Transverse colon (tissue), 4 donors: ENCODE results near the gene GIPR. TPM values are rescaled to one million over a fixed set of nuclear protein-coding genes. Genes with fewer than 3 reads are reported as not detected.

Experiments
- DNase-seq: peaks from one replicate; pipeline ENCODE4 v3.0.0-alpha.2; 2019
- H3K27ac ChIP-seq, 4 donors: fragments of 200-600 bp; sonication (generic); 2 replicates each; pipeline ENCODE4 v1.5.1; 2016 to 2018; ENCODE audit warnings: inconsistent platforms in 4 of 4
- H3K27me3 ChIP-seq: fragments of 200-600 bp; sonication (generic); 2 replicates; pipeline ENCODE4 v1.5.1; 2017; ENCODE audit warnings: inconsistent platforms
- H3K36me3 ChIP-seq, 4 donors: fragments of 200-600 bp; sonication (generic); 2 replicates each; pipeline ENCODE4 v1.5.1; 2017 to 2019; ENCODE audit warnings: inconsistent platforms in 4 of 4
- H3K4me1 ChIP-seq, 4 donors: fragments of 200-600 bp; sonication (generic); 2 replicates each; pipeline ENCODE4 v1.5.1; 2017 to 2020; ENCODE audit warnings: inconsistent platforms in 4 of 4
- H3K4me3 ChIP-seq, 4 donors: fragments of 200-600 bp; sonication (generic); 1 replicate in 1 of 4; 2 replicates in 3 of 4; pipeline versions ENCODE4 v1.5.1 to v1.6.1; 2017 to 2019; ENCODE audit warnings: inconsistent platforms in 4 of 4
- H3K9me3 ChIP-seq, 2 donors: fragments of 200-600 bp; sonication (generic); 2 replicates each; pipeline ENCODE4 v1.5.1; 2017 to 2019; ENCODE audit warnings: inconsistent platforms in 2 of 2
- EP300 ChIP-seq: sonication (generic); formaldehyde crosslinking; IDR thresholded peaks from one replicate; pipeline ENCODE4 v1.6.1; 2017; ENCODE audit warnings: antibody characterized with exemption, low read depth
- POLR2A ChIP-seq: fragments of 450-650 bp; IDR thresholded peaks from one replicate; pipeline ENCODE4 v1.6.1; 2016; ENCODE audit warnings: antibody characterized with exemption, mild to moderate bottlenecking, moderate library complexity
- POLR2AphosphoS5 ChIP-seq, 3 donors: sonication (generic); formaldehyde crosslinking; IDR thresholded peaks; one replicate each; pipeline ENCODE4 v1.6.1; 2016; ENCODE audit warnings: antibody characterized with exemption in 3 of 3
- WGBS, 2 donors: methylation state at CpG; one replicate each; pipeline ENCODE4 v1.1.5; 2018; ENCODE audit warnings: low coverage in 1 of 2; 5-methylcytosine and 5-hydroxymethylcytosine counted together
- in situ Hi-C, 4 donors: fragments of 200-750 bp; cut with MboI; loops; one replicate each; pipeline versions ENCODE4 v1.15.0 to v1.15.1; 2017; ENCODE audit warnings: low sequenced_read_pairs in 3 of 4, low pct_ligation_motif_present in 1 of 4, low pct_unique_long_range_greater_than_20kb in 1 of 4
- intact Hi-C: fragments of 100-400 bp; cut with DNase I; formaldehyde crosslinking; loops from one replicate; pipeline ENCODE4 v1.15.1; 2023; ENCODE audit warnings: low total_unique reads
- total RNA-seq, 4 donors: library from RNA; depleted of rRNA; stranded (reverse); fragments of >200 nt; gene quantifications; one replicate each; pipeline ENCODE4 v1.1.0, GENCODE V29; 2016
- TF ChIP-seq, protein P1 (sequence below), 5 experiments: fragments of 200-600 bp in 3 of 5; fragments of 450-650 bp in 2 of 5; sonication (generic) in 3 of 5; IDR thresholded peaks; 1 replicate in 2 of 5; 2 replicates in 3 of 5; pipeline ENCODE4 v1.5.1; 2016 to 2017; ENCODE audit warnings: antibody characterized with exemption in 5 of 5, inconsistent platforms in 3 of 5, mild to moderate bottlenecking in 2 of 5, moderate library complexity in 1 of 5

Gene GIPR
- total RNA-seq, 4 donors from 2014 or later: 10.1 to 40.4 (median 14.1) TPM

DNA sequence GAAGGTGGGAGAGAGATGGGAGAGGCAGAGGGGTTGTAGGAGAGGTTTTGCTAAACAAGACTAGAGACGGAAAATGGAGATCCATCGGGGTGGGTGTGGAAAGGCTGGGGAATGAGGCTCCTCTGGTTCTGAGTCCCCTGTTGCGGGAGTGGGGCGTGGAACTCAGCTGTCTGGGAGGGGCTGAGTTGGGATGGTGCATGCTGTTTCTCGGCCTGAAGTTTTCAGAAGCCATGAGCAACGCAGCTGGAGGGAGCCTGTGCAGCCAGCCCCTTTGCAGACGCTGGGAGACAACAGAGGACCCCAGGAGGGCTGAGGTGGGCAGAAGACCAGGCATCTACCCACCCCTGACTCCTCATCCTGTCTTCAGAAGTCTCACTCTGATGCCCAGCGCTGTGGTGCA is 7.4 kb upstream of the GIPR start:
- no peak for DNase-seq
- WGBS, 2 donors: 34 to 52% methylated on average over 4 to 8 of the region's 8 CpGs
- H3K9me3 ChIP-seq: no peaks in the 10 kb centered on the region
- intact Hi-C loops (no loop called here), in situ Hi-C loops (no loop called here)
- H3K27me3 ChIP-seq: peaks cover 28% of the 10 kb centered on the region
- TF ChIP-seq POLR2A: no peak
- TF ChIP-seq POLR2AphosphoS5 (IDR thresholded peaks at IDR 0.05): no peak
- TF ChIP-seq, protein P1, sequence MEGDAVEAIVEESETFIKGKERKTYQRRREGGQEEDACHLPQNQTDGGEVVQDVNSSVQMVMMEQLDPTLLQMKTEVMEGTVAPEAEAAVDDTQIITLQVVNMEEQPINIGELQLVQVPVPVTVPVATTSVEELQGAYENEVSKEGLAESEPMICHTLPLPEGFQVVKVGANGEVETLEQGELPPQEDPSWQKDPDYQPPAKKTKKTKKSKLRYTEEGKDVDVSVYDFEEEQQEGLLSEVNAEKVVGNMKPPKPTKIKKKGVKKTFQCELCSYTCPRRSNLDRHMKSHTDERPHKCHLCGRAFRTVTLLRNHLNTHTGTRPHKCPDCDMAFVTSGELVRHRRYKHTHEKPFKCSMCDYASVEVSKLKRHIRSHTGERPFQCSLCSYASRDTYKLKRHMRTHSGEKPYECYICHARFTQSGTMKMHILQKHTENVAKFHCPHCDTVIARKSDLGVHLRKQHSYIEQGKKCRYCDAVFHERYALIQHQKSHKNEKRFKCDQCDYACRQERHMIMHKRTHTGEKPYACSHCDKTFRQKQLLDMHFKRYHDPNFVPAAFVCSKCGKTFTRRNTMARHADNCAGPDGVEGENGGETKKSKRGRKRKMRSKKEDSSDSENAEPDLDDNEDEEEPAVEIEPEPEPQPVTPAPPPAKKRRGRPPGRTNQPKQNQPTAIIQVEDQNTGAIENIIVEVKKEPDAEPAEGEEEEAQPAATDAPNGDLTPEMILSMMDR (IDR thresholded peaks at IDR 0.05): no peak
- TF ChIP-seq EP300: no peak
- no peaks in the 10 kb centered on the region for H3K4me1 ChIP-seq
- no peaks in the 10 kb centered on the region for H3K36me3 ChIP-seq
- no peak overlapping the region for H3K4me3 ChIP-seq
- no peak overlapping the region for H3K27ac ChIP-seq

GRCh38 chr19:45663800-45664199 is 4.2 kb upstream of the GIPR start:
- TF ChIP-seq POLR2AphosphoS5 (IDR thresholded peaks at IDR 0.05): no peak
- TF ChIP-seq POLR2A: no peak
- TF ChIP-seq EP300: no peak
- TF ChIP-seq, protein P1 (IDR thresholded peaks at IDR 0.05): no peak
- Histone ChIP-seq H3K4me3 (no peak overlapping the region), H3K27me3 (peaks cover 51% of the 10 kb centered on the region), H3K4me1 (peaks cover 0 to 11% (median 9%) of the 10 kb centered on the region in 4 donors), H3K9me3 (no peaks in the 10 kb centered on the region), H3K36me3 (no peaks in the 10 kb centered on the region), H3K27ac (no peak overlapping the region)
- WGBS, 2 donors: 71 to 100% methylated on average over 1 of the region's 1 CpG
- in situ Hi-C loops: no loop called here
- intact Hi-C loops: no loop called here
- no peak for DNase-seq

DNA sequence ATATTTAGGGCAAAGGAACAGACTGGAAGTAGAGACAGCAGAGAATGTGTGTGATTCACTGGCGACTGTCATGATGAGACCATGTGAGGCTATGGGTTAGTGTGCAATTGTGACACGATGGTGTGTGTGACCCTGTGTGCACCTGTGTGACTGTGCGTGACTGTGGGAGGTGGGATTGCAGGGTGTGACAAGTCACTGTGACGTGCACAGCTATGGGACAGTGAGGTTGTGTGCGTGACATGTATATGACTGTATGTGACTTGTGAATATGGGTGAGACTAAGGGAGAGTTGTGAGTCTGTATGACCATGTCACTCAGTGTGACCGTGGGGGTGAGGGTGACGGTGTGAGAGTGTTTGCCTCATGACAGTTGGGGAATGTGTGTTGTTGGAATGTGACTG is 3.4 kb upstream of the GIPR start:
- no peak for TF ChIP-seq POLR2AphosphoS5 (IDR thresholded peaks at IDR 0.05)
- no peak for TF ChIP-seq EP300
- no peak for TF ChIP-seq POLR2A
- TF ChIP-seq, protein P1 (IDR thresholded peaks at IDR 0.05): no peak
- Histone ChIP-seq H3K9me3 (no peaks in the 10 kb centered on the region), H3K27ac (no peak overlapping the region), H3K4me1 (peaks cover 0 to 18% (median 17%) of the 10 kb centered on the region in 4 donors), H3K27me3 (peaks cover 56% of the 10 kb centered on the region), H3K4me3 (no peak overlapping the region), H3K36me3 (no peaks in the 10 kb centered on the region)
- in situ Hi-C loops (no loop called here), intact Hi-C loops (no loop called here)
- peak; percentile 30 for DNase-seq
- 58 to 72% methylated on average over 7 of the region's 7 CpGs for WGBS, 2 donors

DNA sequence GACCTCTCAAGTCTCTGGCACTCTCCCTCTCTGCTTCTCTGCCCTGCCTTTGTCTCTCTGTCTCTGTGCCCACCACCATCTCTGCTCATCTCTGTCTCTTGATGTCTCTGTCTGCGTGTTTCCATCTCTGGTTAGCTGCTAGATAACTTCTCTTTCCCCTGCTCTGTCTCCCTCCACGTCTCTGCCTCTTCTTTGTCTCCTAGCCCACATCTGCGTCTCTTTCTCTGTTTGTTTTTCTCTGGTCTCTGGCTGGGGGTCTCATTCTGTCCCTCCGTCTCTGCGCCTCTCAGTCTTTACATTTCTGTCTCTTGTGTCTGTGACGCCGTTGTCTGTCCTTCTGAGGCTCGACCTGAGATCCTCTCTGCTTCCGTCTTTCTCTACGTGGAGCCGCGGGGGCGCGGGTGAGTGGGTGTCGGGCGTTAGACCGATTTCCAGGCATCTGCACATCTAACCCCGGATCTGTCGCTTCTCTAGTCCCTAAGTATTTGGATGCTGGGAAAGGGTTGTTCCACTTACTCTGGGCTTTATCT is 386 bp downstream of the GIPR start:
- in situ Hi-C loops (no loop called here), intact Hi-C loops (no loop called here)
- Histone ChIP-seq H3K9me3 (no peaks in the 10 kb centered on the region), H3K4me1 (peaks cover 0 to 35% (median 30%) of the 10 kb centered on the region in 4 donors), H3K4me3 (peak overlapping the region; percentile 5 to 50 (median 37)), H3K36me3 (no peaks in the 10 kb centered on the region), H3K27me3 (peaks cover 68% of the 10 kb centered on the region), H3K27ac (peak overlapping the region; percentile 60 to 69 (median 64))
- peak; percentile 34 for DNase-seq
- TF ChIP-seq, protein P1 (IDR thresholded peaks at IDR 0.05): no peak
- TF ChIP-seq POLR2AphosphoS5 (IDR thresholded peaks at IDR 0.05): no peak
- no peak for TF ChIP-seq EP300
- no peak for TF ChIP-seq POLR2A
- 1 to 2% methylated on average over 9 to 19 of the region's 19 CpGs for WGBS, 2 donors
